Measurements from ENCODE around the gene C1orf210.

C1orf210 gene

GRCh38 chr1:43316738-43317520, 31.5 kb upstream of the C1orf210 start:
- no peak overlapping the region for H3K27ac Mint-ChIP-seq
- no peak overlapping the region for H3K4me3 Mint-ChIP-seq
- no peaks in the 10 kb centered on the region for H3K9me3 Mint-ChIP-seq (ENCODE audit: low read depth)
- H3K36me3 Mint-ChIP-seq, result no peaks in the 10 kb centered on the region
- H3K4me1 Mint-ChIP-seq (ENCODE audit: low read depth), result no peaks in the 10 kb centered on the region
- no peaks in the 10 kb centered on the region for H3K27me3 Mint-ChIP-seq

- no peaks in the 10 kb centered on the region for H3K36me3 Mint-ChIP-seq
- H3K4me3 Mint-ChIP-seq, result no peak overlapping the region
- H3K27ac Mint-ChIP-seq, result no peak overlapping the region
- no peaks in the 10 kb centered on the region for H3K27me3 Mint-ChIP-seq
- no peaks in the 10 kb centered on the region for H3K9me3 Mint-ChIP-seq (ENCODE audit: low read depth)
- no peaks in the 10 kb centered on the region for H3K4me1 Mint-ChIP-seq (ENCODE audit: low read depth)
These were observed 30.8 kb upstream of the C1orf210 start for GRCh38 chr1:43315963-43316737.

- Mint-ChIP-seq H3K9me3 (ENCODE audit: low read depth) (no peaks in the 10 kb centered on the region), H3K4me1 (ENCODE audit: low read depth) (no peaks in the 10 kb centered on the region), H3K4me3 (no peak overlapping the region), H3K27me3 (no peaks in the 10 kb centered on the region), H3K27ac (no peak overlapping the region), H3K36me3 (no peaks in the 10 kb centered on the region)
These were observed 30.1 kb upstream of the C1orf210 start for GRCh38 chr1:43315481-43315880.

GRCh38 chr1:43314233-43314632, 28.9 kb upstream of the C1orf210 start:
- Mint-ChIP-seq H3K27ac (no peak overlapping the region), H3K9me3 (ENCODE audit: low read depth) (no peaks in the 10 kb centered on the region), H3K4me3 (no peak overlapping the region), H3K27me3 (no peaks in the 10 kb centered on the region), H3K4me1 (ENCODE audit: low read depth) (no peaks in the 10 kb centered on the region), H3K36me3 (no peaks in the 10 kb centered on the region)

- H3K4me1 Mint-ChIP-seq (ENCODE audit: low read depth), result no peaks in the 10 kb centered on the region
- no peaks in the 10 kb centered on the region for H3K36me3 Mint-ChIP-seq
- H3K27ac Mint-ChIP-seq, result no peak overlapping the region
- H3K4me3 Mint-ChIP-seq, result no peak overlapping the region
- no peaks in the 10 kb centered on the region for H3K27me3 Mint-ChIP-seq
- H3K9me3 Mint-ChIP-seq (ENCODE audit: low read depth), result no peaks in the 10 kb centered on the region
These were observed 28.4 kb upstream of the C1orf210 start for GRCh38 chr1:43313771-43314170.

- H3K36me3 Mint-ChIP-seq, result no peaks in the 10 kb centered on the region
- H3K4me3 Mint-ChIP-seq, result no peak overlapping the region
- no peaks in the 10 kb centered on the region for H3K4me1 Mint-ChIP-seq (ENCODE audit: low read depth)
- H3K9me3 Mint-ChIP-seq (ENCODE audit: low read depth), result no peaks in the 10 kb centered on the region
- H3K27me3 Mint-ChIP-seq, result no peaks in the 10 kb centered on the region
- H3K27ac Mint-ChIP-seq, result no peak overlapping the region
These were observed 27.5 kb upstream of the C1orf210 start for GRCh38 chr1:43312663-43313515.

- Mint-ChIP-seq H3K27ac (no peak overlapping the region), H3K4me3 (no peak overlapping the region), H3K4me1 (ENCODE audit: low read depth) (no peaks in the 10 kb centered on the region), H3K27me3 (no peaks in the 10 kb centered on the region), H3K9me3 (ENCODE audit: low read depth) (no peaks in the 10 kb centered on the region), H3K36me3 (no peaks in the 10 kb centered on the region)
These were observed 26.8 kb upstream of the C1orf210 start for GRCh38 chr1:43312212-43312623.

- Mint-ChIP-seq H3K4me3 (no peak overlapping the region), H3K36me3 (no peaks in the 10 kb centered on the region), H3K4me1 (ENCODE audit: low read depth) (no peaks in the 10 kb centered on the region), H3K9me3 (ENCODE audit: low read depth) (no peaks in the 10 kb centered on the region), H3K27me3 (no peaks in the 10 kb centered on the region), H3K27ac (no peak overlapping the region)
These were observed 26.1 kb upstream of the C1orf210 start for GRCh38 chr1:43311521-43311920.

- H3K4me1 Mint-ChIP-seq (ENCODE audit: low read depth), result no peaks in the 10 kb centered on the region
- H3K27ac Mint-ChIP-seq, result no peak overlapping the region
- no peak overlapping the region for H3K4me3 Mint-ChIP-seq
- no peaks in the 10 kb centered on the region for H3K9me3 Mint-ChIP-seq (ENCODE audit: low read depth)
- H3K36me3 Mint-ChIP-seq, result no peaks in the 10 kb centered on the region
- H3K27me3 Mint-ChIP-seq, result no peaks in the 10 kb centered on the region
These were observed 24.1 kb upstream of the C1orf210 start for GRCh38 chr1:43309405-43310025.

- Mint-ChIP-seq H3K4me1 (ENCODE audit: low read depth) (no peaks in the 10 kb centered on the region), H3K9me3 (ENCODE audit: low read depth) (no peaks in the 10 kb centered on the region), H3K27me3 (no peaks in the 10 kb centered on the region), H3K36me3 (no peaks in the 10 kb centered on the region), H3K4me3 (no peak overlapping the region), H3K27ac (no peak overlapping the region)
These were observed 23.4 kb upstream of the C1orf210 start for GRCh38 chr1:43308635-43309404.

GRCh38 chr1:43307458-43308158, 22.2 kb upstream of the C1orf210 start:
- no peaks in the 10 kb centered on the region for H3K4me1 Mint-ChIP-seq (ENCODE audit: low read depth)
- H3K4me3 Mint-ChIP-seq, result no peak overlapping the region
- no peaks in the 10 kb centered on the region for H3K36me3 Mint-ChIP-seq
- no peaks in the 10 kb centered on the region for H3K27me3 Mint-ChIP-seq
- H3K27ac Mint-ChIP-seq, result no peak overlapping the region
- no peaks in the 10 kb centered on the region for H3K9me3 Mint-ChIP-seq (ENCODE audit: low read depth)

- no peak overlapping the region for H3K4me3 Mint-ChIP-seq
- no peak overlapping the region for H3K27ac Mint-ChIP-seq
- no peaks in the 10 kb centered on the region for H3K4me1 Mint-ChIP-seq (ENCODE audit: low read depth)
- no peaks in the 10 kb centered on the region for H3K9me3 Mint-ChIP-seq (ENCODE audit: low read depth)
- H3K27me3 Mint-ChIP-seq, result no peaks in the 10 kb centered on the region
- H3K36me3 Mint-ChIP-seq, result no peaks in the 10 kb centered on the region
These were observed 21.5 kb upstream of the C1orf210 start for GRCh38 chr1:43306688-43307457.
